Tibial nerve (tissue), 4 donors: Measurements from ENCODE around the gene STRADB. TPM values are rescaled to one million over a fixed set of nuclear protein-coding genes. Genes with fewer than 3 reads are reported as not detected.
"Not testable (repeated sequence)": the region's sequence is repeated elsewhere in the genome, so short reads cannot be mapped to it uniquely, and the experiment has no call there.

Experiments used
- DNase-seq, 2 donors: peaks; one replicate each; pipeline ENCODE4 v3.0.0-alpha.2; 2019; ENCODE audit warnings: low spot score in 2 of 2
- H3K27ac ChIP-seq, 4 donors: fragments of 200-600 bp; sonication (generic) in 3 of 4; one replicate each; pipeline ENCODE4 v1.5.1; 2017 to 2019; ENCODE audit warnings: mild to moderate bottlenecking in 1 of 4
- H3K27me3 ChIP-seq, 2 donors: fragments of 200-600 bp; sonication (generic) in 1 of 2; one replicate each; pipeline versions ENCODE4 v1.5.1 to v1.6.0; 2017 to 2019
- H3K36me3 ChIP-seq, 3 donors: fragments of 200-600 bp; sonication (generic); one replicate each; pipeline ENCODE4 v1.5.1; 2018 to 2019
- H3K4me1 ChIP-seq, 4 donors: fragments of 200-600 bp; sonication (generic) in 3 of 4; one replicate each; pipeline ENCODE4 v1.5.1; 2017 to 2019
- H3K4me3 ChIP-seq, 4 donors: fragments of 200-600 bp; sonication (generic) in 3 of 4; one replicate each; pipeline ENCODE4 v1.5.1; 2017 to 2019; ENCODE audit warnings: mild to moderate bottlenecking in 1 of 4, moderate library complexity in 1 of 4
- H3K9me3 ChIP-seq, 4 donors: fragments of 200-600 bp; sonication (generic) in 3 of 4; one replicate each; pipeline ENCODE4 v1.5.1; 2017 to 2019
- CTCF ChIP-seq, 5 experiments: fragments of 200-600 bp in 3 of 5; fragments of 450-650 bp in 2 of 5; sonication (generic) in 3 of 5; IDR thresholded peaks; one replicate each; pipeline ENCODE4 v1.5.1; 2016 to 2019; ENCODE audit warnings: antibody characterized with exemption in 5 of 5, mild to moderate bottlenecking in 3 of 5, moderate library complexity in 2 of 5
- EP300 ChIP-seq, 2 donors: sonication (generic); formaldehyde crosslinking; IDR thresholded peaks; one replicate each; pipeline ENCODE4 v1.6.1; 2017; ENCODE audit warnings: antibody characterized with exemption in 2 of 2, mild to moderate bottlenecking in 1 of 2
- POLR2A ChIP-seq, 2 donors: fragments of 450-650 bp; IDR thresholded peaks; one replicate each; pipeline ENCODE4 v1.6.1; 2017; ENCODE audit warnings: antibody characterized with exemption in 2 of 2, mild to moderate bottlenecking in 2 of 2, moderate library complexity in 2 of 2
- WGBS, 2 donors: methylation state at CpG; one replicate each; pipeline ENCODE4 v1.1.5; 2018; 5-methylcytosine and 5-hydroxymethylcytosine counted together
- total RNA-seq, 4 donors: library from RNA; depleted of rRNA; stranded (reverse); fragments of >200 nt; gene quantifications; one replicate each; pipeline ENCODE4 v1.1.0, GENCODE V29; 2016

The STRADB gene
- total RNA-seq, 4 donors from 2014 or later: 12.6 to 24.9 (median 20.0) TPM

- H3K27ac ChIP-seq: no peak overlapping the region
- WGBS, 2 donors: 77% methylated on average over 3 of the region's 3 CpGs
- DNase-seq: no peak
- H3K4me3 ChIP-seq: no peak overlapping the region
- H3K27me3 ChIP-seq: no peaks in the 10 kb centered on the region
- H3K4me1 ChIP-seq: no peaks in the 10 kb centered on the region
- TF ChIP-seq CTCF (IDR thresholded peaks at IDR 0.05) (no peak), EP300 (IDR thresholded peaks at IDR 0.05) (no peak), POLR2A (IDR thresholded peaks at IDR 0.05) (no peak)
- no peaks in the 10 kb centered on the region for H3K9me3 ChIP-seq
- peaks cover 0 to 88% (median 0%) of the 10 kb centered on the region in 3 donors for H3K36me3 ChIP-seq
These were observed 20.9 kb downstream of the STRADB start for GRCh38 chr2:201472411-201472810.

- 88 to 94% methylated on average over 4 of the region's 4 CpGs for WGBS, 2 donors
- no peaks in the 10 kb centered on the region for H3K4me1 ChIP-seq
- no peak overlapping the region for H3K27ac ChIP-seq
- no peak overlapping the region for H3K4me3 ChIP-seq
- H3K36me3 ChIP-seq: peaks cover 0 to 53% (median 9%) of the 10 kb centered on the region in 3 donors
- no peak for DNase-seq
- no peaks in the 10 kb centered on the region for H3K27me3 ChIP-seq
- no peaks in the 10 kb centered on the region for H3K9me3 ChIP-seq
- TF ChIP-seq EP300 (IDR thresholded peaks at IDR 0.05) (no peak), POLR2A (IDR thresholded peaks at IDR 0.05) (no peak), CTCF (IDR thresholded peaks at IDR 0.05) (no peak)
These were observed 31.0 kb downstream of the STRADB start for GRCh38 chr2:201482543-201482942.

GRCh38 chr2:201483342-201483741, 31.8 kb downstream of the STRADB start:
- H3K9me3 ChIP-seq: no peaks in the 10 kb centered on the region
- H3K4me3 ChIP-seq: no peak overlapping the region
- 27 to 32% methylated on average over 1 of the region's 1 CpG for WGBS, 2 donors
- H3K4me1 ChIP-seq: no peaks in the 10 kb centered on the region
- no peak overlapping the region for H3K27ac ChIP-seq
- no peak for DNase-seq
- H3K27me3 ChIP-seq: no peaks in the 10 kb centered on the region
- TF ChIP-seq POLR2A (IDR thresholded peaks at IDR 0.05) (no peak), CTCF (IDR thresholded peaks at IDR 0.05) (no peak), EP300 (IDR thresholded peaks at IDR 0.05) (no peak)
- peaks cover 0 to 45% (median 6%) of the 10 kb centered on the region in 3 donors for H3K36me3 ChIP-seq

- H3K4me1 ChIP-seq, H3K4me3 ChIP-seq, H3K27ac ChIP-seq, H3K27me3 ChIP-seq, DNase-seq, H3K9me3 ChIP-seq: not testable (repeated sequence)
- peaks cover 0 to 41% (median 2%) of the 10 kb centered on the region in 3 donors for H3K36me3 ChIP-seq
- 69 to 76% methylated on average over 4 of the region's 4 CpGs for WGBS, 2 donors
These were observed 32.2 kb downstream of the STRADB start for GRCh38 chr2:201483758-201484157.

GRCh38 chr2:201484805-201485204, 33.3 kb downstream of the STRADB start:
- peaks cover 0 to 32% (median 0%) of the 10 kb centered on the region in 3 donors for H3K36me3 ChIP-seq
- DNase-seq: no peak
- H3K27ac ChIP-seq: no peak overlapping the region
- WGBS, 2 donors: 47 to 48% methylated on average over 4 of the region's 4 CpGs
- H3K4me1 ChIP-seq: no peaks in the 10 kb centered on the region
- no peak overlapping the region for H3K4me3 ChIP-seq
- H3K9me3 ChIP-seq: no peaks in the 10 kb centered on the region
- no peaks in the 10 kb centered on the region for H3K27me3 ChIP-seq
- TF ChIP-seq EP300 (IDR thresholded peaks at IDR 0.05) (no peak), CTCF (IDR thresholded peaks at IDR 0.05) (no peak), POLR2A (IDR thresholded peaks at IDR 0.05) (no peak)

- H3K27me3 ChIP-seq: no peaks in the 10 kb centered on the region
- TF ChIP-seq POLR2A (IDR thresholded peaks at IDR 0.05): no peak
- no peak for TF ChIP-seq CTCF (IDR thresholded peaks at IDR 0.05)
- TF ChIP-seq EP300 (IDR thresholded peaks at IDR 0.05): no peak
- 83 to 87% methylated on average over 4 of the region's 4 CpGs for WGBS, 2 donors
- H3K9me3 ChIP-seq: no peaks in the 10 kb centered on the region
- no peak overlapping the region for H3K27ac ChIP-seq
- H3K4me3 ChIP-seq: no peak overlapping the region
- no peaks in the 10 kb centered on the region for H3K36me3 ChIP-seq
- DNase-seq: no peak
- no peaks in the 10 kb centered on the region for H3K4me1 ChIP-seq
These were observed 38.8 kb downstream of the STRADB start for GRCh38 chr2:201490291-201490690.
